ENCODE data around the gene FAM181A. TPM values are rescaled to one million over a fixed set of nuclear protein-coding genes. Genes with fewer than 3 reads are reported as not detected.

The FAM181A gene
- total and polyA plus RNA-seq, 9 of the 15 experiments (the other 6 are each of a cell fraction or from before 2014, with no cell fraction given): not detected

GRCh38 chr14:93895023-93895604 lies 32.0 kb upstream of the FAM181A start:
- H3K4me3 ChIP-seq: no peak overlapping the region
- no TSS peak for BruUV-seq (replicated peaks)
- no peaks in the 10 kb centered on the region for H3K4me1 ChIP-seq (replicated peaks in 1 of 2; ENCODE audit: control insufficient read depth in 2 of 2, insufficient read depth in 2 of 2, low read length in 2 of 2)
- H3K27me3 ChIP-seq (ENCODE audit: control insufficient read depth in 2 of 2, insufficient read depth in 2 of 2, low read length in 2 of 2): peaks cover 0 to 18% of the 10 kb centered on the region in 2 experiments; a peak in 2 of 5 replicates
- 0% methylated on average over 6 of the region's 9 CpGs for WGBS (ENCODE audit: insufficient coverage, low coverage, missing lambda C conversion rate)
- no peak overlapping the region for H3K27ac ChIP-seq (ENCODE audit: extremely low read depth, low read depth, low read length)
- H3K4me2 ChIP-seq (ENCODE audit: insufficient read depth, low read length): no peak overlapping the region
- DNase-seq (ENCODE audit: extremely low read depth in 1 of 4, low spot score in 3 of 4) (no peak), ATAC-seq (no peak), FAIRE-seq (no peak)
- intact Hi-C loops (cut with micrococcal nuclease) (no loop called here), in situ Hi-C loops (cut with MboI) (no loop called here)
- ChIA-PET POLR2A (interaction anchor here (0.7 to 1.0 kb wide), 2 partner anchors 11 to 12 kb away, joined by 3 read pairs; no protein-coding TSS in a partner anchor), CTCF (ENCODE audit: low intra/inter-chr PET ratio) (no interaction called here)
- TF ChIP-seq CHD1 (IDR thresholded peaks at IDR 0.05; ENCODE audit: low read length) (no peak), EZH2 (IDR thresholded peaks at IDR 0.05; ENCODE audit: borderline replicate concordance, low read depth, low read length) (no peak), MCM7 (IDR thresholded peaks at IDR 0.05) (no peak), PHB (CRISPR knock-in tag; IDR thresholded peaks at IDR 0.05) (no peak), ZNF232 (CRISPR knock-in tag; IDR thresholded peaks at IDR 0.05) (no peak), ZNF584 (CRISPR knock-in tag; IDR thresholded peaks at IDR 0.05; ENCODE audit: low read depth) (no peak)
- H3K9ac ChIP-seq (ENCODE audit: insufficient read depth in 1 of 2, low read depth in 2 of 2, low read length in 2 of 2): no peak overlapping the region
- H4K20me1 ChIP-seq (replicated peaks; ENCODE audit: control insufficient read depth, insufficient read depth, low read length): no peaks in the 10 kb centered on the region
- H3K79me2 ChIP-seq (ENCODE audit: control insufficient read depth, insufficient read depth, low read length): no peaks in the 10 kb centered on the region
- no peaks in the 10 kb centered on the region for H3K36me3 ChIP-seq (ENCODE audit: control insufficient read depth, insufficient read depth, low read length)
- H3K9me1 ChIP-seq (ENCODE audit: control insufficient read depth, insufficient read depth, low read length): no peaks in the 10 kb centered on the region
- H3K9me3 ChIP-seq (replicated peaks; ENCODE audit: control insufficient read depth, insufficient read depth, low read depth, low read length): no peaks in the 10 kb centered on the region
- no peak overlapping the region for H2AFZ ChIP-seq (ENCODE audit: low read depth, low read length)

- Histone ChIP-seq H3K4me3 (no peak overlapping the region), H2AFZ (ENCODE audit: low read depth, low read length) (no peak overlapping the region), H3K27me3 (ENCODE audit: control insufficient read depth in 2 of 2, insufficient read depth in 2 of 2, low read length in 2 of 2) (peaks cover 0 to 20% of the 10 kb centered on the region in 2 experiments; a peak in 2 of 5 replicates), H3K36me3 (ENCODE audit: control insufficient read depth, insufficient read depth, low read length) (no peaks in the 10 kb centered on the region), H3K4me1 (replicated peaks in 1 of 2; ENCODE audit: control insufficient read depth in 2 of 2, insufficient read depth in 2 of 2, low read length in 2 of 2) (no peaks in the 10 kb centered on the region), H3K27ac (ENCODE audit: extremely low read depth, low read depth, low read length) (no peak overlapping the region), H3K9me1 (ENCODE audit: control insufficient read depth, insufficient read depth, low read length) (no peaks in the 10 kb centered on the region), H3K9me3 (replicated peaks; ENCODE audit: control insufficient read depth, insufficient read depth, low read depth, low read length) (no peaks in the 10 kb centered on the region), H3K79me2 (ENCODE audit: control insufficient read depth, insufficient read depth, low read length) (no peaks in the 10 kb centered on the region), H3K9ac (ENCODE audit: insufficient read depth in 1 of 2, low read depth in 2 of 2, low read length in 2 of 2) (no peak overlapping the region), H3K4me2 (ENCODE audit: insufficient read depth, low read length) (no peak overlapping the region), H4K20me1 (replicated peaks; ENCODE audit: control insufficient read depth, insufficient read depth, low read length) (no peaks in the 10 kb centered on the region)
- POLR2A ChIA-PET: no interaction called here
- ATAC-seq: no peak
- 0% methylated on average over 5 of the region's 5 CpGs for WGBS (ENCODE audit: insufficient coverage, low coverage, missing lambda C conversion rate)
- intact Hi-C loops (cut with micrococcal nuclease): no loop called here
- no peak for DNase-seq (ENCODE audit: extremely low read depth in 1 of 4, low spot score in 3 of 4)
- in situ Hi-C loops (cut with MboI): no loop called here
- BruUV-seq (replicated peaks): no TSS peak
- CTCF ChIA-PET (ENCODE audit: low intra/inter-chr PET ratio): no interaction called here
- FAIRE-seq: no peak
- TF ChIP-seq HLTF (IDR thresholded peaks at IDR 0.05): no peak
- TF ChIP-seq HNRNPUL1 (IDR thresholded peaks at IDR 0.05; ENCODE audit: low read length): no peak
- no peak for TF ChIP-seq GABPB2 (CRISPR knock-in tag; conservative IDR thresholded peaks at IDR 0.05)
- no peak for TF ChIP-seq TCFL5 (CRISPR knock-in tag; conservative IDR thresholded peaks at IDR 0.05)
- no peak for TF ChIP-seq ADNP (tag; IDR thresholded peaks at IDR 0.05)
- no peak for TF ChIP-seq ASH1L (IDR thresholded peaks at IDR 0.05; ENCODE audit: borderline replicate concordance, low read depth, partially characterized antibody)
- no peak for TF ChIP-seq ZBTB49 (CRISPR knock-in tag; IDR thresholded peaks at IDR 0.05; ENCODE audit: borderline replicate concordance)
- no peak for TF ChIP-seq ZFPM2 (CRISPR knock-in tag; IDR thresholded peaks at IDR 0.05)
- TF ChIP-seq BACH1 (tag; IDR thresholded peaks at IDR 0.05): no peak
- no peak for TF ChIP-seq SRSF9 (IDR thresholded peaks at IDR 0.05; ENCODE audit: borderline replicate concordance, low read depth, low read length)
- TF ChIP-seq IRF2 (CRISPR knock-in tag; IDR thresholded peaks at IDR 0.05): no peak
Observed at GRCh38 chr14:93897476-93897845, 29.7 kb upstream of the FAM181A start.
